Transverse colon (tissue), 4 donors: ENCODE data around the gene GLRA3. TPM values are rescaled to one million over a fixed set of nuclear protein-coding genes. Genes with fewer than 3 reads are reported as not detected.

ENCODE experiments used
- DNase-seq: peaks from one replicate; pipeline ENCODE4 v3.0.0-alpha.2; 2019
- H3K27ac ChIP-seq, 4 donors: fragments of 200-600 bp; sonication (generic); 2 replicates each; pipeline ENCODE4 v1.5.1; 2016 to 2018; ENCODE audit warnings: inconsistent platforms in 4 of 4
- H3K27me3 ChIP-seq: fragments of 200-600 bp; sonication (generic); 2 replicates; pipeline ENCODE4 v1.5.1; 2017; ENCODE audit warnings: inconsistent platforms
- H3K36me3 ChIP-seq, 4 donors: fragments of 200-600 bp; sonication (generic); 2 replicates each; pipeline ENCODE4 v1.5.1; 2017 to 2019; ENCODE audit warnings: inconsistent platforms in 4 of 4
- H3K4me1 ChIP-seq, 4 donors: fragments of 200-600 bp; sonication (generic); 2 replicates each; pipeline ENCODE4 v1.5.1; 2017 to 2020; ENCODE audit warnings: inconsistent platforms in 4 of 4
- H3K4me3 ChIP-seq, 4 donors: fragments of 200-600 bp; sonication (generic); 1 replicate in 1 of 4; 2 replicates in 3 of 4; pipeline versions ENCODE4 v1.5.1 to v1.6.1; 2017 to 2019; ENCODE audit warnings: inconsistent platforms in 4 of 4
- H3K9me3 ChIP-seq, 2 donors: fragments of 200-600 bp; sonication (generic); 2 replicates each; pipeline ENCODE4 v1.5.1; 2017 to 2019; ENCODE audit warnings: inconsistent platforms in 2 of 2
- EP300 ChIP-seq: sonication (generic); formaldehyde crosslinking; IDR thresholded peaks from one replicate; pipeline ENCODE4 v1.6.1; 2017; ENCODE audit warnings: antibody characterized with exemption, low read depth
- POLR2A ChIP-seq: fragments of 450-650 bp; IDR thresholded peaks from one replicate; pipeline ENCODE4 v1.6.1; 2016; ENCODE audit warnings: antibody characterized with exemption, mild to moderate bottlenecking, moderate library complexity
- POLR2AphosphoS5 ChIP-seq, 3 donors: sonication (generic); formaldehyde crosslinking; IDR thresholded peaks; one replicate each; pipeline ENCODE4 v1.6.1; 2016; ENCODE audit warnings: antibody characterized with exemption in 3 of 3
- WGBS, 2 donors: methylation state at CpG; one replicate each; pipeline ENCODE4 v1.1.5; 2018; ENCODE audit warnings: low coverage in 1 of 2; 5-methylcytosine and 5-hydroxymethylcytosine counted together
- in situ Hi-C, 4 donors: fragments of 200-750 bp; cut with MboI; loops; one replicate each; pipeline versions ENCODE4 v1.15.0 to v1.15.1; 2017; ENCODE audit warnings: low sequenced_read_pairs in 3 of 4, low pct_ligation_motif_present in 1 of 4, low pct_unique_long_range_greater_than_20kb in 1 of 4
- intact Hi-C: fragments of 100-400 bp; cut with DNase I; formaldehyde crosslinking; loops from one replicate; pipeline ENCODE4 v1.15.1; 2023; ENCODE audit warnings: low total_unique reads
- total RNA-seq, 4 donors: library from RNA; depleted of rRNA; stranded (reverse); fragments of >200 nt; gene quantifications; one replicate each; pipeline ENCODE4 v1.1.0, GENCODE V29; 2016
- TF ChIP-seq, protein P1 (sequence below), 5 experiments: fragments of 200-600 bp in 3 of 5; fragments of 450-650 bp in 2 of 5; sonication (generic) in 3 of 5; IDR thresholded peaks; 1 replicate in 2 of 5; 2 replicates in 3 of 5; pipeline ENCODE4 v1.5.1; 2016 to 2017; ENCODE audit warnings: antibody characterized with exemption in 5 of 5, inconsistent platforms in 3 of 5, mild to moderate bottlenecking in 2 of 5, moderate library complexity in 1 of 5

Gene GLRA3
- total RNA-seq, 4 donors from 2014 or later: not detected

DNA sequence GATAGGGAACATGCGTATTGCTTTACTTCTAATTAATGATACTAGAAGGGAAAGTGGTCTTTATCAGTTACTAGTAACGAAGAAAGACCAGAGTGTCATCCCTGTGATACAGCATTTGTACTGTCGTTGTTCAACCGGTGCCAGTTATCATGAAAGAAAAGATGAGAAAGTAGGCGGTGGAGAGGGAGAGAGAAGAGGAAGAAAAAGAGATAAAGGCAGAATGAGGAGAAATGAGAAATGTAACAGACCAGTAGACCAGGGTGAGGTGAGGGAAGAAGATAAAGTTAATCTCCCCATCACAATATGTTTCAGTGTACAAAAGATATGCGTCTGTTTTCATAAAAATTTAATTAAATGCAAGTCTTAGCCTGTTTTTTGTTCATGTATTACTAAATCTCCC, 171.6 kb downstream of the GLRA3 start:
- Histone ChIP-seq H3K9me3 (no peaks in the 10 kb centered on the region), H3K4me3 (no peak overlapping the region), H3K27ac (no peak overlapping the region), H3K27me3 (no peaks in the 10 kb centered on the region), H3K36me3 (no peaks in the 10 kb centered on the region), H3K4me1 (no peaks in the 10 kb centered on the region)
- TF ChIP-seq EP300 (no peak), POLR2AphosphoS5 (IDR thresholded peaks at IDR 0.05) (no peak)
- WGBS, 2 donors: 80 to 90% methylated on average over 6 of the region's 6 CpGs
- DNase-seq: no peak
- intact Hi-C loops: no loop called here
- in situ Hi-C loops: no loop called here

DNA sequence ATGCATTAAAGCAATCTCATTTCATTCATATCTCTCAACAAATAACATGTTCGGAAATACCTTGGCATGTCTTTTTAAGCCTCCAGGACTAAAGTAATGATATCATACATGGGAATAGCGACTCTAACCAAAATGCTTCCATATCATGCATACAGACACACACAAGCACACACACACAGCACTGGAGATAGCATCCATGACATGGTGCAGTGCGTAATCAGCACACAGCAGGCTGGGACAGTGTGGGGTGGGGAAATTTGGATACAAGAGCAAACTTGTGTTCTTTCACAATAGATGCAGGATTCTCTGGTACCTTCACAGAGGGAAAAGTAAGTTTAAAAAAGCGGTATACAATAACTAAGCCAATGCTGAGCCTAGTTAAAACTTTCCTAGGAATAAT, 174.4 kb downstream of the GLRA3 start:
- DNase-seq: no peak
- H3K4me3 ChIP-seq: no peak overlapping the region
- intact Hi-C loops: no loop called here
- no peaks in the 10 kb centered on the region for H3K36me3 ChIP-seq
- TF ChIP-seq, protein P1, sequence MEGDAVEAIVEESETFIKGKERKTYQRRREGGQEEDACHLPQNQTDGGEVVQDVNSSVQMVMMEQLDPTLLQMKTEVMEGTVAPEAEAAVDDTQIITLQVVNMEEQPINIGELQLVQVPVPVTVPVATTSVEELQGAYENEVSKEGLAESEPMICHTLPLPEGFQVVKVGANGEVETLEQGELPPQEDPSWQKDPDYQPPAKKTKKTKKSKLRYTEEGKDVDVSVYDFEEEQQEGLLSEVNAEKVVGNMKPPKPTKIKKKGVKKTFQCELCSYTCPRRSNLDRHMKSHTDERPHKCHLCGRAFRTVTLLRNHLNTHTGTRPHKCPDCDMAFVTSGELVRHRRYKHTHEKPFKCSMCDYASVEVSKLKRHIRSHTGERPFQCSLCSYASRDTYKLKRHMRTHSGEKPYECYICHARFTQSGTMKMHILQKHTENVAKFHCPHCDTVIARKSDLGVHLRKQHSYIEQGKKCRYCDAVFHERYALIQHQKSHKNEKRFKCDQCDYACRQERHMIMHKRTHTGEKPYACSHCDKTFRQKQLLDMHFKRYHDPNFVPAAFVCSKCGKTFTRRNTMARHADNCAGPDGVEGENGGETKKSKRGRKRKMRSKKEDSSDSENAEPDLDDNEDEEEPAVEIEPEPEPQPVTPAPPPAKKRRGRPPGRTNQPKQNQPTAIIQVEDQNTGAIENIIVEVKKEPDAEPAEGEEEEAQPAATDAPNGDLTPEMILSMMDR (IDR thresholded peaks at IDR 0.05): no peak
- no peak for TF ChIP-seq EP300
- no peak for TF ChIP-seq POLR2A
- no peak for TF ChIP-seq POLR2AphosphoS5 (IDR thresholded peaks at IDR 0.05)
- WGBS, 2 donors: 76 to 100% methylated on average over 2 to 4 of the region's 4 CpGs
- in situ Hi-C loops: no loop called here
- no peaks in the 10 kb centered on the region for H3K4me1 ChIP-seq
- no peaks in the 10 kb centered on the region for H3K27me3 ChIP-seq
- no peak overlapping the region for H3K27ac ChIP-seq
- no peaks in the 10 kb centered on the region for H3K9me3 ChIP-seq

DNA sequence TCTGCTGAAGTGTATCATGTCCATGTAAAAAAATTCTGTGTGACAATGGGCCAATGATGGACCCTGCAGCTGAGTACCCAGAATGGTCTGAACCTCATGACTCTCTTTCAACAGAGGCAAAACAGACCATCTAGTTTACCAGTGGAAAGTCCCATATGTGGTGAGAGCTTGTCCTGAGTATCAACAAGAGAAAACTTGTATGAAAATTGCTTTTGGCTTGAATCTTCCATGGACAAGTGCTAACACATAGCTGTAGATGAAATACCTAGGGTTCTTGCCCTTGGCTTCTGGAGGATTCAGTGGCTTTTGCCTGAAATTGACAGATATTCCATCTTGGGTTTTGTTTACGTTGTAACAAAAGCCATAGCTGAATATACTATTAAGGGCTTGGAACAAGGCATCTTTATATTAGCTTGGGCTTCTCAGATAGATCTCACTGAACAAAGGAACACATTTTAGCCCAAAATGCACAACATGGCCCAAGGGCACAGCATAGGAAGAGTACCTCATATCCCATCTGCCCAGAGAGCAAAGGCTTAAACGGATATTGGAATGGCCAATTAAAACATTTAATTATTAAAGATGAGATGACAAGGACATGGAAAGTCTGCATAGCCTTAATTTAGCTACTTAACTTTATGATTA, 178.2 kb downstream of the GLRA3 start:
- in situ Hi-C loops (no loop called here), intact Hi-C loops (no loop called here)
- no peak for DNase-seq
- no peaks in the 10 kb centered on the region for H3K36me3 ChIP-seq
- H3K4me1 ChIP-seq: no peaks in the 10 kb centered on the region
- no peaks in the 10 kb centered on the region for H3K9me3 ChIP-seq
- WGBS, 2 donors: 33% methylated on average over 1 to 2 of the region's 2 CpGs
- TF ChIP-seq EP300 (no peak), POLR2A (no peak), POLR2AphosphoS5 (IDR thresholded peaks at IDR 0.05) (no peak)
- TF ChIP-seq, protein P1 (IDR thresholded peaks at IDR 0.05): no peak
- no peak overlapping the region for H3K27ac ChIP-seq
- no peak overlapping the region for H3K4me3 ChIP-seq
- no peaks in the 10 kb centered on the region for H3K27me3 ChIP-seq

DNA sequence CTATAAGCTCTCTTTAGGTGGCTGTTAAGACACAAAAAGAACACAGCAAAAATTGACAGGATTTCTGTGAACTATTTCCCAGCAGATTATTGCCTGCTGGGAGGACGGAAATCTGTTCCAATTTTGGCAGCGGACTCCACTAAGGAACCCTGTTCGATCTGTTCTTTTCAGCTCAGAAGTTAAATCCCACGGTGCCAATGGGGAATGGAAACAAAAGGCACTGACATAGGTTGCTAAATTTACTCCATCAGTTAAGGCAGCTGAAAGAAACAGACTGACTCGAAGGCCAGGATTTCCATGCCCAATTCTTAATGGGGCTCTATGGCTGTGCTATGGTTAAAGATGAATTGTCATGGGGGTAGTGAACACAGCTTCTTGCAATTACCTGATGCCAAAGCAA, 180.2 kb downstream of the GLRA3 start:
- no peak for DNase-seq
- H3K9me3 ChIP-seq: no peaks in the 10 kb centered on the region
- no peaks in the 10 kb centered on the region for H3K36me3 ChIP-seq
- no peak overlapping the region for H3K27ac ChIP-seq
- in situ Hi-C loops: no loop called here
- WGBS, 2 donors: 78 to 88% methylated on average over 4 to 5 of the region's 5 CpGs
- TF ChIP-seq, protein P1 (IDR thresholded peaks at IDR 0.05): no peak
- TF ChIP-seq EP300 (no peak), POLR2AphosphoS5 (IDR thresholded peaks at IDR 0.05) (no peak), POLR2A (no peak)
- H3K4me1 ChIP-seq: no peaks in the 10 kb centered on the region
- intact Hi-C loops: no loop called here
- H3K27me3 ChIP-seq: no peaks in the 10 kb centered on the region
- H3K4me3 ChIP-seq: no peak overlapping the region

DNA sequence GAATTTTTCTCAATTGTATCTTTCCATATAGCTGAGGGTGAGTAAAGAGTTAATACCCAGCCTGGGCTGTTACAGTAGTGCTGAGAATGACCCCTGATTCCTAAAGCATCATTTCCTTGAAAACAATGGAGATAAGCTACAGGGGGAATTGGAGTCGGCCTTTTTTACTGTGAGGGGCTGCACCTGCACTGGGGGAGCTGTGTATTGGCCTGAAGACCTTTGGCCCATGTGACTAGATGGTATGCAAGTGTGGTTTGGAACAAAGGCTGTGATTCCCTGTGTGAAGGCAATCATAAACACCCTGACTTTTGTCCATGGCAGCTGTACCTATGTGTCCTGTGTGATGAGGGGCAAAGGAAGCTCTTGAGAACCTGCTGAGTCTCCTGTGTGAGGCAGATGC, 182.7 kb downstream of the GLRA3 start:
- Histone ChIP-seq H3K27ac (no peak overlapping the region), H3K36me3 (no peaks in the 10 kb centered on the region), H3K4me3 (no peak overlapping the region), H3K4me1 (no peaks in the 10 kb centered on the region), H3K27me3 (no peaks in the 10 kb centered on the region), H3K9me3 (no peaks in the 10 kb centered on the region)
- no peak for TF ChIP-seq POLR2A
- TF ChIP-seq, protein P1 (IDR thresholded peaks at IDR 0.05): no peak
- intact Hi-C loops: no loop called here
- in situ Hi-C loops: no loop called here
- WGBS, 2 donors: 0 to 18% methylated on average over 1 of the region's 1 CpG
- no peak for DNase-seq
